Measurements from ENCODE around the gene MSANTD3.

DNA sequence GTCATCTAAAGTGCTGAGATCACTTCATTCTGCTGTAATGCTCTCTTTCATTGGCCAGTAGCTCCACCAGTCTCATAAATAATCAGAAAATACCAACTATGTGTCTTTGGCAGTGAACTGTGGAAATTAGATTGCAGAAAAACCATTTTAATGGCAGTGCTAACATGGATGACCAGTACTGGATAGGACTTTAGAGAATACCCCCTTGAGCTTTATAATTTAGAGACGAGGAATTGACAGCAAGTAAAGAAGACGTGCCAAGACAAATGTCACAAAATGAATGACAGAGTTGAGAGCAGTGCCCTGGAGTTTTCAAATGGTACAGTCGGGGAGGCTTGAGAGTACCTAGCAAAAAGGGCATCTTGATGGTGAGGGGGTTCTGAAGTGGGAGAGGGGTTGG, 5.8 kb downstream of the MSANTD3 start:
- TF ChIP-seq POLR2A (IDR thresholded peaks at IDR 0.05; ENCODE audit: low read length) (no peak), GATA1 (IDR thresholded peaks at IDR 0.05; ENCODE audit: low read depth, low read length) (no peak)

Data from erythroblast (primary cell).